Panc1 (cell line): ENCODE results near the gene TMCC1. TPM values are rescaled to one million over a fixed set of nuclear protein-coding genes. Genes with fewer than 3 reads are reported as not detected.

Experiments used
- ATAC-seq: fragments of 200-7000 bp; cut with Tn5 transposase; 2 replicates; pipeline ENCODE4 v1.9.1; 2020; ENCODE audit warnings: mild to moderate bottlenecking, moderate library complexity
- BruUV-seq: library from RNA; stranded (reverse); fragments of 400-500 nt; replicated peaks from 2 replicates; lab custom pipeline; 2021; lab: Mats Ljungman, UMichigan
- CTCF ChIA-PET: fragments of 300-600 bp; sonication (Branson Sonifier 250); formaldehyde crosslinking; loops from one replicate; lab custom pipeline; 2022; ENCODE audit warnings: antibody characterized with exemption; lab: Charles Lee
- POLR2A ChIA-PET: fragments of 300-600 bp; sonication (Branson Sonifier 250); formaldehyde crosslinking; loops from one replicate; lab custom pipeline; 2022; ENCODE audit warnings: antibody characterized with exemption; lab: Charles Lee
- DNase-seq: peaks from one replicate; pipeline ENCODE4 v3.0.0-alpha.2; 2010; ENCODE audit warnings: low read depth, low spot score
- H3K27ac ChIP-seq: 2 replicates; pipeline ENCODE4 v1.5.1; 2011; ENCODE audit warnings: mild to moderate bottlenecking, low read length, inconsistent platforms
- H3K27me3 ChIP-seq: fragments of 200-500 bp; sonication (Bioruptor generic); 2 replicates; pipeline ENCODE4 v1.6.0; 2014; ENCODE audit warnings: low read length, inconsistent platforms; ENCODE audit not compliant: control insufficient read depth, insufficient read depth
- H3K36me3 ChIP-seq: fragments of 200-500 bp; sonication (Bioruptor generic); 2 replicates; pipeline ENCODE4 v1.5.1; 2014; ENCODE audit warnings: inconsistent platforms, mild to moderate bottlenecking, low read length, moderate library complexity; ENCODE audit not compliant: control insufficient read depth, insufficient read depth
- H3K4me1 ChIP-seq: 2 replicates; pipeline ENCODE4 v1.5.1; 2011; ENCODE audit warnings: inconsistent platforms, mild to moderate bottlenecking, low read length, moderate library complexity; ENCODE audit not compliant: control insufficient read depth, insufficient read depth
- H3K4me3 ChIP-seq, 2 experiments: 2 replicates each; pipeline ENCODE4 v1.5.1; 2011 to 2012; ENCODE audit warnings: low read depth in 2 of 2, low read length in 2 of 2, mild to moderate bottlenecking in 2 of 2, inconsistent platforms in 1 of 2, moderate library complexity in 1 of 2
- H3K9me3 ChIP-seq: fragments of 200-500 bp; sonication (Bioruptor generic); 2 replicates; pipeline ENCODE4 v1.5.1; 2014; ENCODE audit warnings: low read depth, mild to moderate bottlenecking, inconsistent platforms, low read length, moderate library complexity; ENCODE audit not compliant: control insufficient read depth, insufficient read depth
- CTCF ChIP-seq: fragments of 450-650 bp; IDR thresholded peaks from 2 replicates; pipeline ENCODE4 v1.5.1; 2017; ENCODE audit warnings: mild to moderate bottlenecking
- POLR2AphosphoS5 ChIP-seq: IDR thresholded peaks from 2 replicates; pipeline ENCODE4 v1.6.1; 2012; ENCODE audit warnings: mild to moderate bottlenecking, low read depth, low read length, moderate library complexity
- SIN3A ChIP-seq: IDR thresholded peaks from 2 replicates; pipeline ENCODE4 v1.6.1; 2012; ENCODE audit warnings: low read depth, mild to moderate bottlenecking, low read length, moderate library complexity, borderline replicate concordance; ENCODE audit not compliant: insufficient read depth
- TCF7L2 ChIP-seq: IDR thresholded peaks from 2 replicates; pipeline ENCODE4 v1.6.1; 2011; ENCODE audit warnings: mild to moderate bottlenecking, low read depth, low read length, inconsistent platforms
- in situ Hi-C: cut with HindIII; loops from 2 replicates; pipeline ENCODE4 v1.10.0; 2016; ENCODE audit warnings: low sequenced_read_pairs, low pct_unique_long_range_greater_than_20kb
- intact Hi-C: fragments of 100-400 bp; cut with micrococcal nuclease; formaldehyde crosslinking; loops from one replicate; pipeline ENCODE4 v1.10.0; 2022; ENCODE audit not compliant: unreplicated experiment
- total RNA-seq: library from RNA; stranded (reverse); gene quantifications from one replicate; pipeline ENCODE4 v1.2.1, GENCODE V29; 2021; ENCODE audit not compliant: unreplicated experiment
- TF ChIP-seq, protein P1 (sequence below), 2 experiments: IDR thresholded peaks; 2 replicates each; pipeline ENCODE4 v1.6.1; 2011 to 2012; ENCODE audit warnings: low read depth in 2 of 2, control low read depth in 1 of 2, low read length in 1 of 2, mild to moderate bottlenecking in 1 of 2, moderate library complexity in 1 of 2; ENCODE audit not compliant: insufficient read depth in 1 of 2

Gene TMCC1
- total RNA-seq, 1 experiment from 2014 or later = 33.2 TPM

DNA sequence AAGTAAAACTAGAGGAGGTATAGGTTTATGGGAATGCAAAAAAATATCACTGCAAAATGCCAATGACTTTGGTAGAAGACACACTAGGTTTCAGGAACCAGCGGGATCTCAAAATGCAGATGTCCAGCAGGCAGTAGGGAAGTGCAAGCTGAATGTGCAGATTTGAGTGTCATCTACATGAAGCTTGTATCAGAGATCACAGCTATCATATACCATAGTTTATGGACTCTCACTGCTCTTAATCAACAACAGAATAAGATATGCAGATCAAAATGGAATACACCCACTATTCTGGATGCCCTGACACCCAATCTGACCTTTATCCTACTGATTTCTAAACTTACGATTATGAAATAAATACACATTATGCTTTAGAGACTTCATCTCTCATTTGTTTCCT lies 27.7 kb downstream of the TMCC1 start:
- ChIA-PET CTCF (no interaction called here), POLR2A (no interaction called here)
- ATAC-seq (no peak), DNase-seq (no peak)
- in situ Hi-C loops (no loop called here), intact Hi-C loops (no loop called here)
- no peaks in the 10 kb centered on the region for H3K9me3 ChIP-seq
- no peaks in the 10 kb centered on the region for H3K27me3 ChIP-seq
- TF ChIP-seq SIN3A (no peak), POLR2AphosphoS5 (no peak)
- H3K36me3 ChIP-seq = no peaks in the 10 kb centered on the region
- no peak overlapping the region for H3K4me3 ChIP-seq
- H3K4me1 ChIP-seq = no peaks in the 10 kb centered on the region
- H3K27ac ChIP-seq = no peak overlapping the region
- BruUV-seq = no TSS peak

DNA sequence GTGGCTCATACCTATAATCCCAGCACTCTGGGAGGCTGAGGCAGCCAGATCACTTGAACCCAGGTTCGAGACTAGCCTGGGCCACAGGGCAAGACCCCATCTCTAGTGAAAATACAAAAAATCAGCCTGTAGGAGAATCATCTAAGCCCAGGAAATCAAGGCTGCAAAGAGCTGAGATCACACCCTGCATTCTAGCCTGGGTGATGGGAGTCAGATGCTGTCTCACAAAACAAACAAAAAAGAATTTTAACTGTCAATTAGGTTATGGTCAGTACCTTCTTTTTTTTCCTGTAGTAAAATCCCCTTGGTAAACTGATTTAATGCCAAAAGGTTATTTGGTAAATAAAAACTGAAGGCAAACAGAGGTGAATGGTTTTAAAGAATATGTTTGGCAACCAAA lies 29.0 kb downstream of the TMCC1 start:
- ChIA-PET POLR2A (no interaction called here), CTCF (no interaction called here)
- H3K27me3 ChIP-seq = no peaks in the 10 kb centered on the region
- no peak overlapping the region for H3K27ac ChIP-seq
- H3K4me3 ChIP-seq = no peak overlapping the region
- no peaks in the 10 kb centered on the region for H3K36me3 ChIP-seq
- in situ Hi-C loops = no loop called here
- ATAC-seq (no peak), DNase-seq (no peak)
- TF ChIP-seq CTCF = no peak
- TF ChIP-seq TCF7L2 = no peak
- no peak for TF ChIP-seq SIN3A
- TF ChIP-seq POLR2AphosphoS5 = no peak
- TF ChIP-seq, protein P1, sequence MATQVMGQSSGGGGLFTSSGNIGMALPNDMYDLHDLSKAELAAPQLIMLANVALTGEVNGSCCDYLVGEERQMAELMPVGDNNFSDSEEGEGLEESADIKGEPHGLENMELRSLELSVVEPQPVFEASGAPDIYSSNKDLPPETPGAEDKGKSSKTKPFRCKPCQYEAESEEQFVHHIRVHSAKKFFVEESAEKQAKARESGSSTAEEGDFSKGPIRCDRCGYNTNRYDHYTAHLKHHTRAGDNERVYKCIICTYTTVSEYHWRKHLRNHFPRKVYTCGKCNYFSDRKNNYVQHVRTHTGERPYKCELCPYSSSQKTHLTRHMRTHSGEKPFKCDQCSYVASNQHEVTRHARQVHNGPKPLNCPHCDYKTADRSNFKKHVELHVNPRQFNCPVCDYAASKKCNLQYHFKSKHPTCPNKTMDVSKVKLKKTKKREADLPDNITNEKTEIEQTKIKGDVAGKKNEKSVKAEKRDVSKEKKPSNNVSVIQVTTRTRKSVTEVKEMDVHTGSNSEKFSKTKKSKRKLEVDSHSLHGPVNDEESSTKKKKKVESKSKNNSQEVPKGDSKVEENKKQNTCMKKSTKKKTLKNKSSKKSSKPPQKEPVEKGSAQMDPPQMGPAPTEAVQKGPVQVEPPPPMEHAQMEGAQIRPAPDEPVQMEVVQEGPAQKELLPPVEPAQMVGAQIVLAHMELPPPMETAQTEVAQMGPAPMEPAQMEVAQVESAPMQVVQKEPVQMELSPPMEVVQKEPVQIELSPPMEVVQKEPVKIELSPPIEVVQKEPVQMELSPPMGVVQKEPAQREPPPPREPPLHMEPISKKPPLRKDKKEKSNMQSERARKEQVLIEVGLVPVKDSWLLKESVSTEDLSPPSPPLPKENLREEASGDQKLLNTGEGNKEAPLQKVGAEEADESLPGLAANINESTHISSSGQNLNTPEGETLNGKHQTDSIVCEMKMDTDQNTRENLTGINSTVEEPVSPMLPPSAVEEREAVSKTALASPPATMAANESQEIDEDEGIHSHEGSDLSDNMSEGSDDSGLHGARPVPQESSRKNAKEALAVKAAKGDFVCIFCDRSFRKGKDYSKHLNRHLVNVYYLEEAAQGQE (IDR thresholded peaks at IDR 0.05; ENCODE audit: insufficient read depth in 1 of 2, low read depth in 2 of 2, low read length in 1 of 2) = no peak
- BruUV-seq = no TSS peak
- intact Hi-C loops = no loop called here
- no peaks in the 10 kb centered on the region for H3K9me3 ChIP-seq
- no peaks in the 10 kb centered on the region for H3K4me1 ChIP-seq

DNA sequence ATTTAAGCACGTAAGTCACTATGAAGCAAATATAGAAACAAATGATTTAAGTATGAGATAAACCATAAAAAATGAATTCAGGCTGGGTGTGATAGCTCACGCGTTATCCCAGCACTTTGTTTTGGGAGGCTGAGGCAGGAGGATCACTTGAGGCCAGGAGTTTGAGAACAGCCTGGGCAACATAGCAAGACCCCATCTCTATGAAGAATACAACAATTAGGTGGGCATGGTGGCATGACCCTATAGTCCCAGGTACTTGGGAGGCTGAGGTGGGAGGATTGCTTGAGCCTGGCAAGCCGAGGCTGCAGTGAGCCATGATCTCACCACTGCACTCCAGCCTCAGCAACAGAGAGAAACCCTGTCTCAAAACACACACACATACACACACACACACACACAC lies 34.2 kb downstream of the TMCC1 start:
- POLR2A ChIA-PET = no interaction called here
- in situ Hi-C loops = no loop called here
- CTCF ChIA-PET = interaction anchor here (0.6 kb wide), 1 partner anchor 219 kb away, joined by 7 read pairs; no protein-coding TSS in a partner anchor
- no peaks in the 10 kb centered on the region for H3K27me3 ChIP-seq
- no TSS peak for BruUV-seq
- no peak overlapping the region for H3K4me3 ChIP-seq
- H3K4me1 ChIP-seq = no peaks in the 10 kb centered on the region; the same call in 1 of the 2 replicates
- H3K27ac ChIP-seq = no peak overlapping the region
- ATAC-seq = no peak
- intact Hi-C loops = no loop called here
- no peak for TF ChIP-seq SIN3A
- TF ChIP-seq TCF7L2 = no peak
- no peak for TF ChIP-seq CTCF
- TF ChIP-seq POLR2AphosphoS5 = no peak
- TF ChIP-seq, protein P1 (IDR thresholded peaks at IDR 0.05; ENCODE audit: insufficient read depth in 1 of 2, low read depth in 2 of 2, low read length in 1 of 2) = no peak
- H3K36me3 ChIP-seq = no peaks in the 10 kb centered on the region
- no peaks in the 10 kb centered on the region for H3K9me3 ChIP-seq
- DNase-seq = no peak
